DMS153 (cell line): ENCODE measurements around the gene KCTD12.

ENCODE experiments used
- DNase-seq: peaks from one replicate; lab custom pipeline; 2025; lab: John Stamatoyannopoulos, UW

The KCTD12 gene

GRCh38 chr13:76887076-76887563 lies 915 bp upstream of the KCTD12 start:
- DNase-seq: no peak

- DNase-seq: no peak
These were observed 257 bp downstream of the KCTD12 start for GRCh38 chr13:76886005-76886291.

- peak; percentile 68 for DNase-seq
These were observed 801 bp downstream of the KCTD12 start for GRCh38 chr13:76885203-76886004.

- DNase-seq: no peak
These were observed 1.4 kb downstream of the KCTD12 start for GRCh38 chr13:76884907-76885202.

GRCh38 chr13:76884186-76884906 lies 1.9 kb downstream of the KCTD12 start:
- DNase-seq: peak; percentile 48

- DNase-seq: no peak
These were observed 3.0 kb downstream of the KCTD12 start for GRCh38 chr13:76883236-76883635.

GRCh38 chr13:76882431-76882830 lies 3.8 kb downstream of the KCTD12 start:
- DNase-seq: no peak

- no peak for DNase-seq
These were observed 6.3 kb downstream of the KCTD12 start for GRCh38 chr13:76879883-76880270.

- DNase-seq: no peak
These were observed 6.9 kb downstream of the KCTD12 start for GRCh38 chr13:76879203-76879882.

- no peak for DNase-seq
These were observed 8.2 kb downstream of the KCTD12 start for GRCh38 chr13:76878043-76878442.

GRCh38 chr13:76875271-76875815 lies 10.9 kb downstream of the KCTD12 start:
- DNase-seq: no peak

- DNase-seq: no peak
These were observed 11.7 kb downstream of the KCTD12 start for GRCh38 chr13:76874479-76874878.

GRCh38 chr13:76873445-76873844 lies 12.8 kb downstream of the KCTD12 start:
- DNase-seq: no peak

GRCh38 chr13:76872675-76873074 lies 13.5 kb downstream of the KCTD12 start:
- DNase-seq: no peak

GRCh38 chr13:76871432-76871831 lies 14.8 kb downstream of the KCTD12 start:
- DNase-seq: no peak

GRCh38 chr13:76868371-76868770 lies 17.8 kb downstream of the KCTD12 start:
- no peak for DNase-seq

GRCh38 chr13:76865996-76866503 lies 20.2 kb downstream of the KCTD12 start:
- no peak for DNase-seq

GRCh38 chr13:76865109-76865508 lies 21.1 kb downstream of the KCTD12 start:
- no peak for DNase-seq

GRCh38 chr13:76864259-76864658 lies 21.9 kb downstream of the KCTD12 start:
- DNase-seq: no peak

GRCh38 chr13:76863022-76863421 lies 23.2 kb downstream of the KCTD12 start:
- no peak for DNase-seq

GRCh38 chr13:76861859-76862258 lies 24.3 kb downstream of the KCTD12 start:
- no peak for DNase-seq

GRCh38 chr13:76860706-76861105 lies 25.5 kb downstream of the KCTD12 start:
- DNase-seq: no peak

GRCh38 chr13:76854894-76855293 lies 31.3 kb downstream of the KCTD12 start:
- no peak for DNase-seq
